Osteoblast (primary cell): ENCODE results near the gene CYREN. TPM values are rescaled to one million over a fixed set of nuclear protein-coding genes. Genes with fewer than 3 reads are reported as not detected.

ENCODE experiments used
- DNase-seq: peaks from one replicate; pipeline ENCODE4 v3.0.0; 2011; ENCODE audit warnings: low spot score, mixed read lengths; ENCODE audit not compliant: insufficient read length; ENCODE audit errors: missing footprints
- H2AFZ ChIP-seq: 2 replicates; pipeline ENCODE4 v1.6.0; 2011; ENCODE audit warnings: mild to moderate bottlenecking, low read length
- H3K27ac ChIP-seq: 2 replicates; pipeline ENCODE4 v1.5.1; 2011; ENCODE audit warnings: mild to moderate bottlenecking, low read depth, low read length, moderate library complexity
- H3K27me3 ChIP-seq: 2 replicates; pipeline ENCODE4 v1.6.0; 2012; ENCODE audit warnings: mild to moderate bottlenecking, control low read depth, inconsistent platforms, low read length, moderate library complexity; ENCODE audit not compliant: insufficient read depth
- H3K36me3 ChIP-seq: 2 replicates; pipeline ENCODE4 v1.5.1; 2011; ENCODE audit warnings: mild to moderate bottlenecking, low read length, control low read depth, moderate library complexity; ENCODE audit not compliant: insufficient read depth
- H3K4me1 ChIP-seq: 2 replicates; pipeline ENCODE4 v1.5.1; 2011; ENCODE audit warnings: mild to moderate bottlenecking, low read length, control low read depth, moderate library complexity; ENCODE audit not compliant: insufficient read depth
- H3K4me2 ChIP-seq: 2 replicates; pipeline ENCODE4 v1.6.0; 2011; ENCODE audit warnings: mild to moderate bottlenecking, low read length; ENCODE audit not compliant: insufficient read depth
- H3K4me3 ChIP-seq: fragments of 200-600 bp; sonication (generic); 3 replicates; pipeline ENCODE4 v1.5.1; 2012; ENCODE audit warnings: mild to moderate bottlenecking, low read length, inconsistent platforms; ENCODE audit not compliant: insufficient read depth
- H3K79me2 ChIP-seq: 2 replicates; pipeline ENCODE4 v1.6.0; 2012; ENCODE audit warnings: mild to moderate bottlenecking, low read length, control low read depth, inconsistent platforms; ENCODE audit not compliant: insufficient read depth
- H3K9me3 ChIP-seq: 2 replicates; pipeline ENCODE4 v1.5.1; 2011; ENCODE audit warnings: low read depth, low read length, control low read depth
- H4K20me1 ChIP-seq: 2 replicates; pipeline ENCODE4 v1.6.0; 2012; ENCODE audit warnings: mild to moderate bottlenecking, low read length, control low read depth; ENCODE audit not compliant: insufficient read depth
- CTCF ChIP-seq: IDR thresholded peaks from 2 replicates; pipeline ENCODE4 v1.5.1; 2011; ENCODE audit warnings: mild to moderate bottlenecking, low read depth, low read length, moderate library complexity; ENCODE audit errors: extremely low read depth
- total RNA-seq: library from RNA; depleted of rRNA; stranded (reverse); fragments of >200 nt; gene quantifications from 2 replicates; pipeline ENCODE4 v1.2.3, GENCODE V29; 2012

Gene CYREN
- total RNA-seq, 1 donor, result 35.5 TPM

GRCh38 chr7:135180122-135180521, 9.6 kb upstream of the CYREN start:
- H2AFZ ChIP-seq, result no peak overlapping the region
- H3K36me3 ChIP-seq, result peaks cover 12% of the 10 kb centered on the region
- peaks cover 17% of the 10 kb centered on the region for H3K9me3 ChIP-seq
- no peaks in the 10 kb centered on the region for H4K20me1 ChIP-seq
- H3K79me2 ChIP-seq, result no peaks in the 10 kb centered on the region
- no peak overlapping the region for H3K27ac ChIP-seq
- no peak overlapping the region for H3K4me2 ChIP-seq
- no peak overlapping the region for H3K4me3 ChIP-seq
- H3K27me3 ChIP-seq, result no peaks in the 10 kb centered on the region
- no peak for DNase-seq
- no peaks in the 10 kb centered on the region for H3K4me1 ChIP-seq
- no peak for TF ChIP-seq CTCF

GRCh38 chr7:135179321-135179925, 8.9 kb upstream of the CYREN start:
- Histone ChIP-seq H3K27ac (no peak overlapping the region), H3K4me3 (no peak overlapping the region), H2AFZ (no peak overlapping the region), H3K4me1 (no peaks in the 10 kb centered on the region), H3K27me3 (no peaks in the 10 kb centered on the region), H4K20me1 (no peaks in the 10 kb centered on the region), H3K4me2 (no peak overlapping the region), H3K9me3 (peaks cover 17% of the 10 kb centered on the region), H3K36me3 (peaks cover 12% of the 10 kb centered on the region), H3K79me2 (no peaks in the 10 kb centered on the region)
- DNase-seq, result no peak
- TF ChIP-seq CTCF, result no peak

- DNase-seq, result no peak
- no peak for TF ChIP-seq CTCF
- H3K4me1 ChIP-seq, result no peaks in the 10 kb centered on the region
Observed at GRCh38 chr7:135178364-135178763, 7.9 kb upstream of the CYREN start.

GRCh38 chr7:135177028-135177696, 6.7 kb upstream of the CYREN start:
- no peak for TF ChIP-seq CTCF
- Histone ChIP-seq H3K36me3 (peaks cover 1% of the 10 kb centered on the region), H3K4me1 (no peaks in the 10 kb centered on the region), H3K9me3 (peaks cover 13% of the 10 kb centered on the region), H3K4me3 (no peak overlapping the region), H4K20me1 (no peaks in the 10 kb centered on the region), H3K27ac (no peak overlapping the region), H3K4me2 (no peak overlapping the region), H2AFZ (no peak overlapping the region), H3K27me3 (no peaks in the 10 kb centered on the region), H3K79me2 (no peaks in the 10 kb centered on the region)
- no peak for DNase-seq

More at GRCh38 chr7:135178364-135178763, 7.9 kb upstream of the CYREN start:
- no peak overlapping the region for H2AFZ ChIP-seq
- no peak overlapping the region for H3K4me3 ChIP-seq
- H3K79me2 ChIP-seq, result no peaks in the 10 kb centered on the region
- no peak overlapping the region for H3K4me2 ChIP-seq
- H3K27ac ChIP-seq, result no peak overlapping the region
- H3K9me3 ChIP-seq, result peaks cover 15% of the 10 kb centered on the region
- H3K36me3 ChIP-seq, result peaks cover 10% of the 10 kb centered on the region
- H4K20me1 ChIP-seq, result no peaks in the 10 kb centered on the region
- H3K27me3 ChIP-seq, result no peaks in the 10 kb centered on the region
